Testis (tissue), 3 donors: ENCODE data around the gene TMA16. TPM values are rescaled to one million over a fixed set of nuclear protein-coding genes. Genes with fewer than 3 reads are reported as not detected.

Experiments
- DNase-seq: peaks from one replicate; pipeline ENCODE4 v3.0.0-alpha.2; 2019
- H3K27ac ChIP-seq, 2 donors: fragments of 200-600 bp; sonication (generic); one replicate each; pipeline ENCODE4 v1.5.1; 2019
- H3K27me3 ChIP-seq: fragments of 200-600 bp; sonication (generic); one replicate; pipeline ENCODE4 v1.5.1; 2019
- H3K36me3 ChIP-seq: fragments of 200-600 bp; sonication (generic); one replicate; pipeline ENCODE4 v1.5.1; 2017; ENCODE audit warnings: low read depth; ENCODE audit errors: missing control alignments
- H3K4me1 ChIP-seq: fragments of 200-600 bp; sonication (generic); one replicate; pipeline ENCODE4 v1.5.1; 2019
- H3K4me3 ChIP-seq, 2 donors: fragments of 200-600 bp; sonication (generic); one replicate each; pipeline ENCODE4 v1.5.1; 2017 to 2019
- H3K9me3 ChIP-seq: fragments of 200-600 bp; sonication (generic); one replicate; pipeline ENCODE4 v1.5.1; 2017
- CTCF ChIP-seq, 3 experiments: fragments of 450-650 bp in 2 of 3; fragments of 200-600 bp in 1 of 3; sonication (generic) in 1 of 3; IDR thresholded peaks; one replicate each; pipeline ENCODE4 v1.5.1; 2016 to 2019; ENCODE audit warnings: antibody characterized with exemption in 3 of 3, mild to moderate bottlenecking in 2 of 3, moderate library complexity in 1 of 3
- POLR2A ChIP-seq: fragments of 450-650 bp; IDR thresholded peaks from one replicate; pipeline ENCODE4 v1.6.1; 2017; ENCODE audit warnings: antibody characterized with exemption, mild to moderate bottlenecking, moderate library complexity
- WGBS, 2 donors: methylation state at CpG; one replicate each; pipeline ENCODE4 v1.1.5; 2018; 5-methylcytosine and 5-hydroxymethylcytosine counted together
- intact Hi-C: fragments of 100-400 bp; cut with DNase I; formaldehyde crosslinking; loops from one replicate; pipeline ENCODE4 v1.15.1; 2023; ENCODE audit warnings: low total_unique reads
- polyA plus RNA-seq: library from polyadenylated mRNA; stranded (reverse); fragments of 350-450 nt; fragmentation: Illumina TruSeq; extraction: RNeasy Lipid Tissue Mini Kit (QIAGEN cat#74804); gene quantifications from one replicate; pipeline ENCODE4 v1.2.3, GENCODE V29; 2014; ENCODE audit warnings: low read depth, low replicate concordance; ENCODE audit not compliant: insufficient read depth
- total RNA-seq, 2 donors: library from RNA; depleted of rRNA; stranded (reverse); fragments of >200 nt; gene quantifications; one replicate each; pipeline ENCODE4 v1.2.3, GENCODE V29; 2016

TMA16 gene
- total and polyA plus RNA-seq, 3 donors from 2014 or later, result 33.0 to 34.1 (median 33.2) TPM

GRCh38 chr4:163527172-163527571, 32.7 kb downstream of the TMA16 start:
- Histone ChIP-seq H3K4me1 (no peaks in the 10 kb centered on the region), H3K27me3 (no peaks in the 10 kb centered on the region), H3K36me3 (no peaks in the 10 kb centered on the region), H3K9me3 (no peaks in the 10 kb centered on the region), H3K27ac (no peak overlapping the region), H3K4me3 (no peak overlapping the region)
- intact Hi-C loops, result no loop called here
- TF ChIP-seq POLR2A, result no peak
- no peak for TF ChIP-seq CTCF (IDR thresholded peaks at IDR 0.05)
- 95 to 97% methylated on average over 2 of the region's 2 CpGs for WGBS, 2 donors
- DNase-seq, result no peak

- no peak for TF ChIP-seq POLR2A
- TF ChIP-seq CTCF (IDR thresholded peaks at IDR 0.05), result no peak
- Histone ChIP-seq H3K4me3 (no peak overlapping the region), H3K9me3 (no peaks in the 10 kb centered on the region), H3K36me3 (no peaks in the 10 kb centered on the region), H3K27ac (no peak overlapping the region), H3K4me1 (no peaks in the 10 kb centered on the region), H3K27me3 (no peaks in the 10 kb centered on the region)
- DNase-seq, result no peak
- intact Hi-C loops, result no loop called here
- 88 to 97% methylated on average over 4 of the region's 4 CpGs for WGBS, 2 donors
Observed at GRCh38 chr4:163528653-163529052, 34.2 kb downstream of the TMA16 start.

GRCh38 chr4:163534056-163534455, 39.6 kb downstream of the TMA16 start:
- Histone ChIP-seq H3K27me3 (no peaks in the 10 kb centered on the region), H3K36me3 (no peaks in the 10 kb centered on the region), H3K27ac (no peak overlapping the region), H3K9me3 (no peaks in the 10 kb centered on the region), H3K4me3 (no peak overlapping the region), H3K4me1 (no peaks in the 10 kb centered on the region)
- intact Hi-C loops, result no loop called here
- TF ChIP-seq POLR2A (no peak), CTCF (IDR thresholded peaks at IDR 0.05) (no peak)
- WGBS, 2 donors, result 79 to 86% methylated on average over 4 of the region's 4 CpGs
- no peak for DNase-seq

- WGBS, 2 donors, result 87 to 100% methylated on average over 1 of the region's 1 CpG
- no peaks in the 10 kb centered on the region for H3K4me1 ChIP-seq
Observed at GRCh38 chr4:163535657-163536056, 41.2 kb downstream of the TMA16 start.

More at GRCh38 chr4:163535657-163536056, 41.2 kb downstream of the TMA16 start:
- Histone ChIP-seq H3K27ac (no peak overlapping the region), H3K27me3 (no peaks in the 10 kb centered on the region), H3K4me3 (no peak overlapping the region), H3K9me3 (no peaks in the 10 kb centered on the region), H3K36me3 (no peaks in the 10 kb centered on the region)
- intact Hi-C loops, result no loop called here
- TF ChIP-seq POLR2A (no peak), CTCF (IDR thresholded peaks at IDR 0.05) (no peak)
- no peak for DNase-seq
